Lung (tissue), 12 donors: ENCODE measurements around the gene CRAMP1. TPM values are rescaled to one million over a fixed set of nuclear protein-coding genes. Genes with fewer than 3 reads are reported as not detected.

Source experiments
- ATAC-seq: fragments of 200-7000 bp; cut with Tn5 transposase; one replicate; pipeline ENCODE4 v1.9.1; 2020; ENCODE audit warnings: moderate number of reproducible peaks; ENCODE audit not compliant: insufficient read depth, low FRiP score
- DNase-seq, 3 donors: peaks; one replicate each; pipeline ENCODE4 v3.0.0-alpha.2; 2013 to 2017
- H3K27ac ChIP-seq, 2 donors: one replicate each; pipeline ENCODE4 v1.5.1; 2013; ENCODE audit warnings: mild to moderate bottlenecking in 2 of 2, moderate library complexity in 2 of 2, control low read depth in 1 of 2, inconsistent platforms in 1 of 2, low read depth in 1 of 2, low read length in 1 of 2
- H3K27me3 ChIP-seq, 3 donors: one replicate each; pipeline ENCODE4 v1.5.1; 2013; ENCODE audit warnings: low read length in 2 of 3; ENCODE audit not compliant: control insufficient read depth in 3 of 3, insufficient read depth in 3 of 3
- H3K36me3 ChIP-seq, 4 donors: one replicate each; pipeline ENCODE4 v1.5.1; 2013; ENCODE audit warnings: low read length in 4 of 4, mild to moderate bottlenecking in 1 of 4, moderate library complexity in 1 of 4; ENCODE audit not compliant: control insufficient read depth in 4 of 4, insufficient read depth in 4 of 4
- H3K4me1 ChIP-seq, 5 donors: one replicate each; pipeline ENCODE4 v1.5.1; 2013; ENCODE audit warnings: low read length in 5 of 5, mild to moderate bottlenecking in 2 of 5, moderate library complexity in 1 of 5; ENCODE audit not compliant: control insufficient read depth in 5 of 5, insufficient read depth in 5 of 5
- H3K4me3 ChIP-seq: one replicate; pipeline ENCODE4 v1.5.1; 2013; ENCODE audit warnings: mild to moderate bottlenecking, control low read depth, moderate library complexity
- H3K9ac ChIP-seq, 2 donors: one replicate each; pipeline ENCODE4 v1.5.1; 2013; ENCODE audit warnings: low read length in 2 of 2, control low read depth in 1 of 2; ENCODE audit not compliant: insufficient read depth in 1 of 2
- H3K9me3 ChIP-seq, 4 donors: one replicate each; pipeline ENCODE4 v1.5.1; 2013; ENCODE audit warnings: low read length in 3 of 4, mild to moderate bottlenecking in 1 of 4, moderate library complexity in 1 of 4; ENCODE audit not compliant: control insufficient read depth in 4 of 4, insufficient read depth in 3 of 4
- CTCF ChIP-seq: IDR thresholded peaks from 2 replicates; pipeline ENCODE4 v1.5.1; 2012; ENCODE audit warnings: mild to moderate bottlenecking; ENCODE audit errors: control extremely low read depth, extremely low read depth
- WGBS, 2 donors: extraction: QIAGEN DNeasy Blood & Tissue Kit; methylation state at CpG; one replicate each; pipeline ENCODE4 v1.1.7; 2013; 5-methylcytosine and 5-hydroxymethylcytosine counted together
- polyA plus RNA-seq, 2 donors: library from polyadenylated mRNA; stranded (reverse); fragments of 200-250 nt; gene quantifications; one replicate each; pipeline ENCODE4 v1.2.1, GENCODE V29; 2013
- total RNA-seq, 2 donors: library from RNA; depleted of rRNA in 1 of 2; stranded (reverse); fragments of >200 nt in 1 of 2; gene quantifications; one replicate each; pipeline ENCODE4 v1.2.1, GENCODE V29; 2014 to 2021
- donor health status: control.
- donor health status: control.
- donor health status: Bipolar disorder and iron deficiency.
- donor health status: healthy.
- donor health status: DM: yes; HTN: yes; CAD: no.

Gene CRAMP1
- total and polyA plus RNA-seq, 4 donors: 6.6 to 20.4 (median 12.5) TPM

- TF ChIP-seq CTCF: no peak
- H3K9ac ChIP-seq: no peak overlapping the region
- H3K9me3 ChIP-seq: no peaks in the 10 kb centered on the region
- ATAC-seq (no peak), DNase-seq (no peak)
- WGBS, 2 donors: 82 to 91% methylated on average over 8 of the region's 8 CpGs
- H3K36me3 ChIP-seq: peaks cover 5 to 39% (median 28%) of the 10 kb centered on the region in 4 donors
- no peaks in the 10 kb centered on the region for H3K4me1 ChIP-seq
- no peak overlapping the region for H3K4me3 ChIP-seq
- H3K27ac ChIP-seq: no peak overlapping the region
- no peaks in the 10 kb centered on the region for H3K27me3 ChIP-seq
These were observed 27.2 kb upstream of the CRAMP1 start for GRCh38 chr16:1584926-1585484.

DNA sequence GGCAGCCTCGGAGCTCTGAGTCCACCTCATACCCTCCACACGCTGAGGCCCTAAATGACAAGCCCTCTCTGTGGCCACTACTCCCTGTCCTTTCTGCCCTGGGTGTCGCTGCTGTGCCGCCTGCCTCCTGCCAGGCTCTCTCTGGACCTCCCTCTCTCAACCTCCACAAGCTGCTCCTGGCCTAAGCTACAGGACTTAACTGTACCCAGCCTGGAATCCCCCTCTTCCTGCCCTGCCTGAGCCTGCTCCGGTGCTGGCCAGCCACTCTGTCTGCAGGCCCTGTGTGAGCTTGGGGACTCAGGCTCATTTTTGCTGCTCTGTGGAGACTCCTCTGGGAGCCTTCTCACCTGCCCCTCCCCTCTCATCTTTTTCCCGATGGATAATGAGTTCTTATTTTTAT is 21.8 kb upstream of the CRAMP1 start:
- H3K36me3 ChIP-seq: peaks cover 3 to 36% (median 15%) of the 10 kb centered on the region in 4 donors
- H3K4me3 ChIP-seq: no peak overlapping the region
- H3K9me3 ChIP-seq: no peaks in the 10 kb centered on the region
- no peak for ATAC-seq
- no peak for DNase-seq
- H3K9ac ChIP-seq: no peak overlapping the region
- TF ChIP-seq CTCF: no peak
- no peak overlapping the region for H3K27ac ChIP-seq
- H3K4me1 ChIP-seq: no peaks in the 10 kb centered on the region
- WGBS, 2 donors: 93 to 94% methylated on average over 6 of the region's 6 CpGs
- no peaks in the 10 kb centered on the region for H3K27me3 ChIP-seq

DNA sequence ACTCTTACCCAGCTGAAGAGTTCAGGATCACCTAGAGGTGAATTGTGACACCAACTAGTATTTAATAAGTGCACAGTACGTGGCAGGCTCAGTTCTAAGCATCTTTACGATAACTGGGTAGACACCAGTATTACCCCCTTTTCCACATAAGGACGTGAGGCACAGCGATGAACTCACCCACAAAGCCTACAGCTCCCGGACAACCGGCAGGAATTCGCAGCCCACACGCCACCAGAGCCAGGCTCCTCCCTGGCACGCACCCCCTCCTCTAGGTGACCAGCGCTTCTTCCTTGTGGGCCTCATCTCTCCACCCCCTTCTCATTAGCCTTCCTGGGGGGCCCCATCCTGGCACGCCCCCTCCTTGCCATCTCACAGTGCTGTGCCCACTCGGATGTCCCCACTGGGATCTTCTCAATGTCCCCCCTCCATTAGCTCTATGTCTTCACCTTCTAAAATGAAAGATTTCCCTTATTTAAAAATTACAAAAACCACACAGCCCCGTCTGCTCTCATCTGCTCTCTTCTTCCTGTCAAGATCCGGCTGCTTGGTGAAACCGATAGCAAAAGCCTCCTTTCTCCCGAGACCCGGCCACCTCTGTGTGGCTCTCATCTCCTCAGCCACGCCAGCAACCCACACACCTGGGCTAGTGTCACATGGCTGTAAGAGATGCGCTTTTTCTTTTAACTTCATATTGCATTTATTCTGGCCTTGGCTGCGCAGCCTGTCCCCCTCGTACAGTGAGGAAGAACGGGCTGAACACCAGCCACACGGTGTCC is 21.0 kb upstream of the CRAMP1 start:
- ATAC-seq (no peak), DNase-seq (no peak)
- 94% methylated on average over 23 of the region's 23 CpGs for WGBS, 2 donors
- no peaks in the 10 kb centered on the region for H3K27me3 ChIP-seq
- no peak overlapping the region for H3K4me3 ChIP-seq
- H3K9ac ChIP-seq: no peak overlapping the region
- H3K36me3 ChIP-seq: peaks cover 3 to 34% (median 13%) of the 10 kb centered on the region in 4 donors
- H3K4me1 ChIP-seq: no peaks in the 10 kb centered on the region
- H3K9me3 ChIP-seq: no peaks in the 10 kb centered on the region
- no peak for TF ChIP-seq CTCF
- H3K27ac ChIP-seq: no peak overlapping the region
